A549 (cell line): ENCODE measurements around the gene TTC34. TPM values are rescaled to one million over a fixed set of nuclear protein-coding genes. Genes with fewer than 3 reads are reported as not detected.

Experiments
- ATAC-seq, 2 experiments: fragments of 200-7000 bp in 1 of 2; fragments of >200 bp in 1 of 2; cut with Nextera tagmentation in 1 of 2; cut with Tn5 transposase in 1 of 2; 3 replicates each; pipeline versions ENCODE4 v1.8.0 to v1.9.1; 2018 to 2020; ENCODE audit warnings: mild to moderate bottlenecking in 1 of 2, moderate library complexity in 1 of 2
- CTCF ChIA-PET: fragments of 300-600 bp; sonication (Branson Sonifier 250); formaldehyde crosslinking; extraction: SDS; loops from one replicate; lab custom pipeline; 2021; ENCODE audit warnings: antibody characterized with exemption, inconsistent platforms; lab: Yijun Ruan, JAX
- POLR2A ChIA-PET: fragments of 350-600 bp; formaldehyde crosslinking; extraction: SDS; loops from one replicate; lab custom pipeline; 2021; ENCODE audit warnings: antibody characterized with exemption, inconsistent platforms; lab: Yijun Ruan, JAX
- DNase-seq, 2 experiments: peaks; one replicate each; pipeline versions ENCODE4 v3.0.0 to v3.0.0-alpha.2; 2011 to 2016; ENCODE audit warnings: low read depth in 1 of 2, low spot score in 1 of 2
- FAIRE-seq: peaks from 2 replicates; lab custom pipeline; 2011; peaks lifted over from hg19 to GRCh38; lab: Jason Lieb, UNC
- H3K27ac ChIP-seq, 2 experiments: fragments of >200 bp; sonication (Bioruptor Twin); formaldehyde crosslinking; 3 replicates each; pipeline ENCODE4 v1.5.1; 2016 to 2017
- H3K4me1 ChIP-seq: fragments of >200 bp; sonication (Bioruptor Twin); formaldehyde crosslinking; 3 replicates; pipeline ENCODE4 v1.6.1; 2016
- H3K4me2 ChIP-seq: fragments of >200 bp; sonication (Bioruptor Twin); formaldehyde crosslinking; 3 replicates; pipeline ENCODE4 v1.6.1; 2016
- H3K4me3 ChIP-seq: fragments of >200 bp; sonication (Bioruptor Twin); formaldehyde crosslinking; 3 replicates; pipeline ENCODE4 v1.5.1; 2016
- H3K9me3 ChIP-seq: fragments of >200 bp; sonication (Bioruptor Twin); formaldehyde crosslinking; 3 replicates; pipeline ENCODE4 v1.6.1; 2016
- CBX8 ChIP-seq: fragments of 200-600 bp; sonication (generic); IDR thresholded peaks from 2 replicates; pipeline ENCODE4 v1.6.1; 2016
- CEBPB ChIP-seq, 2 experiments: fragments of >200 bp in 1 of 2; sonication (Bioruptor Twin) in 1 of 2; formaldehyde crosslinking in 1 of 2; IDR thresholded peaks; 2 replicates each; pipeline ENCODE4 v1.6.1; 2012 to 2016
- EHMT2 ChIP-seq: fragments of 200-600 bp; sonication (generic); IDR thresholded peaks from 2 replicates; pipeline ENCODE4 v1.6.1; 2016; ENCODE audit warnings: antibody characterized with exemption, low read depth, mild to moderate bottlenecking, moderate library complexity
- ESRRA ChIP-seq: fragments of 150-350 bp; IDR thresholded peaks from 2 replicates; pipeline ENCODE4 v1.6.1; 2014; ENCODE audit warnings: mild to moderate bottlenecking, low read length, borderline replicate concordance
- HEYL ChIP-seq: fragments of 250-450 bp; sonication (Bioruptor Pico); IDR thresholded peaks from 2 replicates; pipeline ENCODE4 v1.8.0; 2021; ENCODE audit warnings: mild to moderate bottlenecking, moderate library complexity
- HOXB13 ChIP-seq: fragments of 250-450 bp; sonication (Bioruptor Pico); IDR thresholded peaks from 2 replicates; pipeline ENCODE4 v1.5.0; 2020; ENCODE audit warnings: low read depth, mild to moderate bottlenecking, moderate library complexity
- HOXB5 ChIP-seq: fragments of 250-450 bp; sonication (Bioruptor Pico); IDR thresholded peaks from 2 replicates; pipeline ENCODE4 v1.5.0; 2020; ENCODE audit warnings: mild to moderate bottlenecking, moderate library complexity
- KDM5A ChIP-seq: fragments of 200-600 bp; sonication (generic); IDR thresholded peaks from 2 replicates; pipeline ENCODE4 v1.6.1; 2016; ENCODE audit warnings: antibody characterized with exemption, mild to moderate bottlenecking
- MAFK ChIP-seq: fragments of 450-650 bp; IDR thresholded peaks from 2 replicates; pipeline ENCODE4 v1.6.1; 2014; ENCODE audit not compliant: partially characterized antibody
- MYC ChIP-seq: IDR thresholded peaks from 2 replicates; pipeline ENCODE4 v1.6.1; 2012; ENCODE audit warnings: mild to moderate bottlenecking, inconsistent platforms, low read length, improper control_type of control experiment, borderline replicate concordance
- NPAS2 ChIP-seq: fragments of 250-450 bp; sonication (Bioruptor Pico); IDR thresholded peaks from 2 replicates; pipeline ENCODE4 v1.8.0; 2022; ENCODE audit warnings: mild to moderate bottlenecking, moderate library complexity, borderline replicate concordance
- NR3C1 ChIP-seq: fragments of >200 bp; sonication (Bioruptor Twin); formaldehyde crosslinking; IDR thresholded peaks from 3 replicates; pipeline ENCODE4 v1.6.1; 2017
- POLR2A ChIP-seq: IDR thresholded peaks from 2 replicates; pipeline ENCODE4 v1.6.1; 2012; ENCODE audit warnings: mild to moderate bottlenecking, low read length
- RAD21 ChIP-seq, 2 experiments: fragments of >200 bp in 1 of 2; sonication (Bioruptor Twin) in 1 of 2; formaldehyde crosslinking in 1 of 2; IDR thresholded peaks in 1 of 2; conservative IDR thresholded peaks in 1 of 2; 2 replicates in 1 of 2; 3 replicates in 1 of 2; pipeline ENCODE4 v1.6.1; 2012 to 2018; ENCODE audit warnings: inconsistent platforms in 1 of 2
- RFX5 ChIP-seq: fragments of 450-650 bp; IDR thresholded peaks from 2 replicates; pipeline ENCODE4 v1.7.1; 2014; ENCODE audit warnings: antibody characterized with exemption, mild to moderate bottlenecking, moderate library complexity
- TFCP2L1 ChIP-seq: fragments of 250-450 bp; sonication (Bioruptor Pico); IDR thresholded peaks from 2 replicates; pipeline ENCODE4 v1.5.0; 2021; ENCODE audit warnings: mild to moderate bottlenecking
- TP53 ChIP-seq: fragments of 250-450 bp; sonication (Bioruptor Pico); IDR thresholded peaks from 2 replicates; pipeline ENCODE4 v1.5.0; 2021; ENCODE audit warnings: mild to moderate bottlenecking, moderate library complexity
- WGBS: methylation state at CpG from one replicate; pipeline ENCODE4 v1.1.6; 2017; ENCODE audit errors: missing lambda C conversion rate; 5-methylcytosine and 5-hydroxymethylcytosine counted together
- polyA plus RNA-seq, 4 experiments: library from polyadenylated mRNA; depleted of rRNA in 3 of 4; stranded (reverse); fragments of >200 nt; fragmentation: RNase III in 1 of 4; extraction: RNeasy Plus Mini Kit Qiagen cat#74134 plus additional on column Dnase treatment in 1 of 4; gene quantifications; 2 replicates in 3 of 4; 3 replicates in 1 of 4; pipeline ENCODE4 v1.2.3, GENCODE V29; 2011 to 2017
- TF ChIP-seq, protein P1 (sequence below): fragments of >200 bp; sonication (Bioruptor Twin); formaldehyde crosslinking; IDR thresholded peaks from 3 replicates; pipeline ENCODE4 v1.5.1; 2016
- TF ChIP-seq, protein P2 (sequence below): IDR thresholded peaks from 2 replicates; pipeline ENCODE4 v1.6.1; 2012
- TF ChIP-seq, protein P3 (sequence below): fragments of 150-350 bp; IDR thresholded peaks from 2 replicates; pipeline ENCODE4 v1.6.1; 2014; ENCODE audit warnings: low read depth, mild to moderate bottlenecking, low read length
- TF ChIP-seq, protein P4 (sequence below): fragments of 450-650 bp; IDR thresholded peaks from 2 replicates; pipeline ENCODE4 v1.6.1; 2014; ENCODE audit warnings: antibody characterized with exemption

Gene TTC34
- polyA plus RNA-seq, 2 of the 4 experiments (the other 2 are of a cell fraction) = 0.04 to 0.05 TPM

DNA sequence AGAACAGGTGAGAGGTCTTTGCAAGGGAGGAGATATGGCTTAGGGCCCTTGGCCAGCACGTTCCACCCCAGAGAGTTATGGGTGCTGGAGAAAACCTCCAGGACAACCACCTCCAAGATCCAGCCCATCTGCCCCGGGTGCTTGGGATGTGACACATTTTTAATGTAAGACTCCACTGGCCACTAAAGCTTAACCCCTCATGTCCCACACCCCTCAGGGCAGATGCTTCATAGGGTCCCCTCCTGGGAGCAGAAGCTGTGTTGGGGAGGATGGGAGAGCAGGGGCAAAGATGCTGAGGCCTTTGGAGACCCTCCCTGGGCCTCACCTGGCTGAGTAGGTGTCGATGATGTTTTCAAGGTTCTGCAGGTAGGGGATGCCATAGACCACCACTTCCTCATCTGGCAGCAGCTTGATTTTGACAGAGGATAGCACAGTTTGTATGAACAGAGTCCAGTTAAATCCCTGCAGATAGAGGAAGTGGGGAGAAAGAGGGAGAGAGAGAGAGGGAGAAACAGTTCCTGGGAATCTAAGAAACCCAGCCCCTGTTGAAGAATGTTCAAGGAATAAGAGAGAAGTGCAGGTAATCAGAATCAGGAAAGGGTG lies 203.1 kb downstream of the TTC34 start:
- DNase-seq (no peak), ATAC-seq (no peak), FAIRE-seq (no peak)
- ChIA-PET POLR2A (no interaction called here), CTCF (no interaction called here)
- Histone ChIP-seq H3K4me2 (no peak overlapping the region), H3K4me3 (no peak overlapping the region), H3K9me3 (no peaks in the 10 kb centered on the region), H3K27ac (no peak overlapping the region)
- WGBS = 13% methylated on average over 1 of the region's 3 CpGs
- no peak for TF ChIP-seq HEYL (CRISPR knock-in tag)
- peak in 1 of 2 experiments; percentile 6; a peak in 1 of 5 replicates for TF ChIP-seq RAD21 (conservative IDR thresholded peaks at IDR 0.05 in 1 of 2, IDR thresholded peaks at IDR 0.05 in 1 of 2)
- TF ChIP-seq, all 56 proteins: peak for 1
- no peaks in the 10 kb centered on the region for H3K4me1 ChIP-seq

DNA sequence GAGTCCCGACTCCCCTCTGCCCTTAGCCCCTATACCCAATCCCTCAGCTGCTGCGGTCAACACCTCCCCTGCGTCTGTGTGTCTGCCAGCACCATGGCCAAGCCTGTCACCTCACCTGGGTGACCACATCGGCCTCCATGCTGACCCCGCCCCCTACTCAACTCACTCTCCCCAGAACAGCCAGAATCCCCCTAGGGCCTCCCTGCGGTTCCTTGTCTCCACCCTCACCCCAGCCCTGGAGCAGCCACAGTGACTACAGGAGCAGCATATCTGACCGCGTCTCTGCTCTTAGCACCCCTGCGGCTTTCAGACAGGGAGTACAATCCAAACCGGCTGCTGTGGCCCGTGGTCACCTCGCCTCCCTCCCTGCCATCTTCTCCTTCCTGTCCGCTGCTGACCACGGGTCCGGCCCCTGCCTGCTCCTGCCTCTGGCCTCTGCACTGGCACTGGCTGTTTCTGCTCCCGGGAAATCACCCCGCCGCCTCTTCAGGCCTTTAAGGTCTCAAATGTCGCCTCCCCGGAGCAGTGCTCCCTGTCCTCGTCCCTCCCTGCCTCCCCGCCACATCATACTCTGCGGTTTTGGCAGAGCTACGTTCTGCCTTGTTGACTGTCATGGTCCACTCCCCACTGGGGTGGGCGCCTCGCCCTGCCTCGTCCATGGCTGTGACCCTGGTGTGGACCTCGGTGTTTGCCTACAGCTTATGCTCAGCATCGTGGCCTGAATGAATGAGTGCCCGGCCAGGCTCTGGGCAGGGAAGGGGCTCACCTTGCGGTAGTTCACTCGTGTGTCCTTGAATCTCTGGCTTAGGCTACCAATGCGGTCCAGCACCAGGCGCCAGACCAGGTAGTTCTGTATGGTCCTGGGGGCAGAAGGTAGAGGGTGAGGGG lies 203.8 kb downstream of the TTC34 start:
- no peak overlapping the region for H3K4me2 ChIP-seq
- no peak overlapping the region for H3K4me3 ChIP-seq
- FAIRE-seq = no peak
- ChIA-PET POLR2A (no interaction called here), CTCF (no interaction called here)
- no peak for ATAC-seq
- WGBS = 58% methylated on average over 26 of the region's 34 CpGs
- DNase-seq = no peak
- TF ChIP-seq POLR2A (no peak), TFCP2L1 (CRISPR knock-in tag) (no peak), HEYL (CRISPR knock-in tag) (no peak), HOXB13 (CRISPR knock-in tag) (no peak), MYC (no peak), RFX5 (no peak), NR3C1 (no peak), MAFK (no peak), KDM5A (no peak), EHMT2 (no peak), NPAS2 (no peak), ESRRA (no peak), CEBPB (IDR thresholded peaks at IDR 0.05) (no peak)
- TF ChIP-seq, protein P1, sequence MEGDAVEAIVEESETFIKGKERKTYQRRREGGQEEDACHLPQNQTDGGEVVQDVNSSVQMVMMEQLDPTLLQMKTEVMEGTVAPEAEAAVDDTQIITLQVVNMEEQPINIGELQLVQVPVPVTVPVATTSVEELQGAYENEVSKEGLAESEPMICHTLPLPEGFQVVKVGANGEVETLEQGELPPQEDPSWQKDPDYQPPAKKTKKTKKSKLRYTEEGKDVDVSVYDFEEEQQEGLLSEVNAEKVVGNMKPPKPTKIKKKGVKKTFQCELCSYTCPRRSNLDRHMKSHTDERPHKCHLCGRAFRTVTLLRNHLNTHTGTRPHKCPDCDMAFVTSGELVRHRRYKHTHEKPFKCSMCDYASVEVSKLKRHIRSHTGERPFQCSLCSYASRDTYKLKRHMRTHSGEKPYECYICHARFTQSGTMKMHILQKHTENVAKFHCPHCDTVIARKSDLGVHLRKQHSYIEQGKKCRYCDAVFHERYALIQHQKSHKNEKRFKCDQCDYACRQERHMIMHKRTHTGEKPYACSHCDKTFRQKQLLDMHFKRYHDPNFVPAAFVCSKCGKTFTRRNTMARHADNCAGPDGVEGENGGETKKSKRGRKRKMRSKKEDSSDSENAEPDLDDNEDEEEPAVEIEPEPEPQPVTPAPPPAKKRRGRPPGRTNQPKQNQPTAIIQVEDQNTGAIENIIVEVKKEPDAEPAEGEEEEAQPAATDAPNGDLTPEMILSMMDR = no peak
- no peaks in the 10 kb centered on the region for H3K9me3 ChIP-seq
- H3K4me1 ChIP-seq = no peaks in the 10 kb centered on the region
- no peak overlapping the region for H3K27ac ChIP-seq

DNA sequence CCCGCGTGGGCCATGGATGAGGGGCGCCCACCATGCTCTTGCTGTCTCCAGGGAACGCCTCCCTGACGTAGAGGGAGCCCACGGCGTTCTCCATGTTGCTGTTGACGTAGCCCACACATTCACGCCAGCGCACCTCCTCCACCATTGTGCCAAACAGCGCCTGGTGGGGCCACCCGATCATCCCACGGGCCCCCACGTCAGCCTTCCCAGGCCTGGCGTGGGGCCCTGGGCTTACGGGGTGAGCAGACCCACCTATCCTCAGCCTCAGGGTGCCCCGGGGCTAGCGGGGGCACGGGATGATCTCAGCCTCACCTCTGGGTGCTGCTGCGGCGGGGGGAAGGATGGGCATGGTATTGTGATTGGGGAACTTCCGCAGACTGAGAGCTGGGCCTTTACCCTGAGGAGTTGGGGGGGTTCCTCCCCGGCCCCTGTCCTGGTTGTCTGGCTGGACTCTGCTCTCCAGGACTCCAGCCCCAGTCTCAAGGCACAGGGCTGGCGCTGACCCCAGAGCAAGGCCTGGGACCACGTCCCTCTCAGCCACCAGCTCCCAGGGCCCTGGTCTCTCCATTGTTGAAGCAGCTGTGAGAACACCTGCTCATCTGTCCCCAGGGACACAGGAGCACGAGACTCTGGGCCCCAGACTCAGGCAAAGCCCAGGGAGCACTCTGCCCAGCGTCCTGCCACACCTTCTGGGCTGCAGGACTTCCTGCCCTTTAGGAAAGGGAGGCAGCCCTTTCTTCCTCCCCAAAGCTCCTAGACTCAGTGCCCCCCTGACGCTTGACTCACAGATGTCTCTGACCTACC lies 204.8 kb downstream of the TTC34 start:
- Histone ChIP-seq H3K9me3 (no peaks in the 10 kb centered on the region), H3K4me3 (no peak overlapping the region), H3K27ac (no peak overlapping the region), H3K4me1 (no peaks in the 10 kb centered on the region), H3K4me2 (no peak overlapping the region)
- CTCF ChIA-PET = no interaction called here
- no peak for FAIRE-seq
- 0 out of 6 replicates have a peak, but pooled peaks of 1 of the 2 experiments have one; percentile 14 for ATAC-seq
- WGBS = 82% methylated on average over 9 of the region's 28 CpGs
- TF ChIP-seq MAFK (no peak), TP53 (CRISPR knock-in tag) (no peak), CBX8 (no peak), HOXB5 (no peak), KDM5A (no peak)
- TF ChIP-seq, protein P2, sequence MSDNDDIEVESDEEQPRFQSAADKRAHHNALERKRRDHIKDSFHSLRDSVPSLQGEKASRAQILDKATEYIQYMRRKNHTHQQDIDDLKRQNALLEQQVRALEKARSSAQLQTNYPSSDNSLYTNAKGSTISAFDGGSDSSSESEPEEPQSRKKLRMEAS = no peak
- TF ChIP-seq, protein P3, sequence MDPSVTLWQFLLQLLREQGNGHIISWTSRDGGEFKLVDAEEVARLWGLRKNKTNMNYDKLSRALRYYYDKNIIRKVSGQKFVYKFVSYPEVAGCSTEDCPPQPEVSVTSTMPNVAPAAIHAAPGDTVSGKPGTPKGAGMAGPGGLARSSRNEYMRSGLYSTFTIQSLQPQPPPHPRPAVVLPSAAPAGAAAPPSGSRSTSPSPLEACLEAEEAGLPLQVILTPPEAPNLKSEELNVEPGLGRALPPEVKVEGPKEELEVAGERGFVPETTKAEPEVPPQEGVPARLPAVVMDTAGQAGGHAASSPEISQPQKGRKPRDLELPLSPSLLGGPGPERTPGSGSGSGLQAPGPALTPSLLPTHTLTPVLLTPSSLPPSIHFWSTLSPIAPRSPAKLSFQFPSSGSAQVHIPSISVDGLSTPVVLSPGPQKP = no peak
- TF ChIP-seq, protein P4, sequence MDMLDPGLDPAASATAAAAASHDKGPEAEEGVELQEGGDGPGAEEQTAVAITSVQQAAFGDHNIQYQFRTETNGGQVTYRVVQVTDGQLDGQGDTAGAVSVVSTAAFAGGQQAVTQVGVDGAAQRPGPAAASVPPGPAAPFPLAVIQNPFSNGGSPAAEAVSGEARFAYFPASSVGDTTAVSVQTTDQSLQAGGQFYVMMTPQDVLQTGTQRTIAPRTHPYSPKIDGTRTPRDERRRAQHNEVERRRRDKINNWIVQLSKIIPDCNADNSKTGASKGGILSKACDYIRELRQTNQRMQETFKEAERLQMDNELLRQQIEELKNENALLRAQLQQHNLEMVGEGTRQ = no peak
- POLR2A ChIA-PET = no interaction called here
- DNase-seq = no peak
